K562 (cell line): Measurements from ENCODE around the gene DGCR8. TPM values are rescaled to one million over a fixed set of nuclear protein-coding genes. Genes with fewer than 3 reads are reported as not detected.

Experiments used
- DACH1 ChIP-seq: fragments of 450-650 bp; IDR thresholded peaks from 2 replicates; pipeline ENCODE4 v1.6.1; 2018; ENCODE audit not compliant: partially characterized antibody
- DIDO1 ChIP-seq: fragments of 450-650 bp; IDR thresholded peaks from 2 replicates; pipeline ENCODE4 v1.6.1; 2016; ENCODE audit warnings: low read depth, missing biosample characterization, missing genetic modification characterization
- ELF1 ChIP-seq: fragments of 200-800 bp; sonication (Bioruptor generic); IDR thresholded peaks from 2 replicates; pipeline ENCODE4 v1.6.1; 2016; ENCODE audit warnings: missing genetic modification characterization, missing compliant biosample characterization
- FOXK1 ChIP-seq: sonication (generic); formaldehyde crosslinking; IDR thresholded peaks from 2 replicates; pipeline ENCODE4 v1.8.0; 2022; ENCODE audit warnings: missing genetic modification reagents, mild to moderate bottlenecking, borderline replicate concordance
- MCM7 ChIP-seq, 2 experiments: fragments of 450-650 bp; IDR thresholded peaks; 2 replicates each; pipeline ENCODE4 v1.6.1; 2016 to 2018
- NR1H2 ChIP-seq: sonication (generic); formaldehyde crosslinking; IDR thresholded peaks from 2 replicates; pipeline ENCODE4 v1.4.0; 2020; ENCODE audit warnings: mild to moderate bottlenecking, missing genetic modification reagents
- POLR2A ChIP-seq: fragments of 450-650 bp; conservative IDR thresholded peaks from 2 replicates; pipeline ENCODE4 v1.6.1; 2016
- POLR2AphosphoS2 ChIP-seq: IDR thresholded peaks from 2 replicates; pipeline ENCODE4 v1.6.1; 2012; ENCODE audit warnings: low read length, improper control_type of control experiment
- RB1 ChIP-seq: fragments of 450-650 bp; IDR thresholded peaks from 2 replicates; pipeline ENCODE4 v1.6.1; 2017; ENCODE audit warnings: low read depth, mild to moderate bottlenecking
- SMAD3 ChIP-seq: fragments of 450-650 bp; formaldehyde crosslinking; conservative IDR thresholded peaks from 2 replicates; pipeline ENCODE4 v1.4.0; 2020; ENCODE audit warnings: mild to moderate bottlenecking
- SP1 ChIP-seq: sonication (generic); formaldehyde crosslinking; IDR thresholded peaks from 2 replicates; pipeline ENCODE4 v1.8.1; 2022; ENCODE audit warnings: mild to moderate bottlenecking, missing genetic modification reagents
- TAL1 ChIP-seq: fragments of 450-650 bp; IDR thresholded peaks from 2 replicates; pipeline ENCODE4 v1.6.1; 2016; ENCODE audit warnings: mild to moderate bottlenecking
- ZFP30 ChIP-seq: fragments of 250-450 bp; sonication (Bioruptor Pico); IDR thresholded peaks from 2 replicates; pipeline ENCODE4 v1.8.0; 2022; ENCODE audit warnings: moderate library complexity, mild to moderate bottlenecking, inconsistent platforms, borderline replicate concordance
- ZNF785 ChIP-seq: fragments of 250-450 bp; sonication (Bioruptor Pico); IDR thresholded peaks from 2 replicates; pipeline ENCODE4 v1.4.0; 2020; ENCODE audit warnings: mild to moderate bottlenecking
- polyA plus RNA-seq, 8 experiments: library from polyadenylated mRNA; depleted of rRNA in 4 of 8; stranded (reverse) in 5 of 8; unstranded in 3 of 8; fragments of >200 nt; fragmentation: Nextera tagmentation in 2 of 8; fragmentation: Illumina TruSeq in 1 of 8; extraction: Ambion mirVana in 2 of 8; extraction: Trizol in 1 of 8; gene quantifications; 2 replicates each; pipeline versions ENCODE4 v1.2.1 to v1.2.3, GENCODE V29; 2011 to 2014; ENCODE audit warnings: inconsistent platforms in 1 of 8, missing spikeins in 1 of 8
- total RNA-seq, 7 experiments: library from RNA; depleted of rRNA in 6 of 7; stranded (reverse); fragments of >200 nt in 6 of 7; fragmentation: Illumina TruSeq in 2 of 7; extraction: Trizol in 2 of 7; gene quantifications; 2 replicates each; pipeline versions ENCODE4 v1.2.1 to v1.2.3, GENCODE V29; 2011 to 2021; ENCODE audit warnings: low replicate concordance in 1 of 7
- TF ChIP-seq, protein P1 (sequence below): sonication (generic); formaldehyde crosslinking; IDR thresholded peaks from 2 replicates; pipeline ENCODE4 v1.8.0; 2022; ENCODE audit warnings: mild to moderate bottlenecking, missing genetic modification reagents, borderline replicate concordance
- TF ChIP-seq, protein P2 (sequence below): IDR thresholded peaks from 2 replicates; pipeline ENCODE4 v1.6.1; 2016; ENCODE audit warnings: missing genetic modification characterization, missing compliant biosample characterization
- TF ChIP-seq, protein P3 (sequence below): IDR thresholded peaks from 3 replicates; pipeline ENCODE4 v1.6.1; 2011; ENCODE audit warnings: borderline replicate concordance, mild to moderate bottlenecking; ENCODE audit not compliant: insufficient read length, insufficient read depth
- TF ChIP-seq, protein P4 (sequence below), 2 experiments: fragments of 450-650 bp in 1 of 2; sonication (generic) in 1 of 2; formaldehyde crosslinking in 1 of 2; IDR thresholded peaks in 1 of 2; conservative IDR thresholded peaks in 1 of 2; 2 replicates each; pipeline versions ENCODE4 v1.6.1 to v1.8.1; 2016 to 2023; ENCODE audit warnings: mild to moderate bottlenecking in 2 of 2, moderate library complexity in 2 of 2, inconsistent platforms in 1 of 2, missing genetic modification reagents in 1 of 2
- TF ChIP-seq, protein P5 (sequence below), 2 experiments: fragments of 150-350 bp in 1 of 2; IDR thresholded peaks; 2 replicates each; pipeline ENCODE4 v1.6.1; 2012 to 2016; ENCODE audit warnings: low read depth in 2 of 2, low read length in 2 of 2, mild to moderate bottlenecking in 1 of 2, moderate library complexity in 1 of 2

DGCR8 gene
- total and polyA plus RNA-seq, 9 of the 15 experiments (the other 6 are each of a cell fraction or from before 2014, with no cell fraction given): 5.9 to 144 (median 80.1) TPM

DNA sequence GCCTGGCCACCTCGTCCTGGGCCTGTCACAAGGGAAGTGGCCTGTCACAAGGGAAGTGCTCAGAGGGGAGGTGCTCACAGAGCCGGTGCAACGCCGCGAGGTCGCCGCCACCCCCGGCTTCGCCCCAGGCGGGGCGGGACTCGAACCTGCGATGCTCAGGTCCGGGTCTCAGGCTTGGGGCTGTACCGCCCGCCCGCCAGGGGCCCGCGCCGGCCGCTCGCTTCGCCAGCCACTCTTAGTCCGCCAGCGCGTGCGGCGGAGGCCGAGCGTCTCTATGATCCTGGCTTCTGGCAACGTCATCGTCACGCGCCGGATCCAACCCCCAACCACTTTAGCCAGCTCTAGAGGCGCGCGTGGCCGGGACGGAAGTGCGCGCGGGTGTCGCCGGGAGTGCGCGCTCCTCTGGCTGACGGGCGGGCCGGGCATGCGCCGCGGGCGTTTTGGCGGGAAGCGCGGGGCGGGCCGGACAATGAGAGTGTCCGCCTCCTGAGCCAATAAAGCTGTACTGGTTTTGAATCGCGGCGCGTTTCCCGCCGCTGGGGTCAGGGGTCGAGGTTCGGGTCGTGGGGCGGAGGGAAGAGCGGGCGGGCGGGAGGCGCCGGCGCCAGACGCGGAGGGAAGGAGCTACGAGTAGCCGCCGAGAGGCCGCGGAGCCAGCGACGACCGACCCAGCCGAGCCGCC is 37.1 kb downstream of the DGCR8 start, which contains the start of gene TRMT2A (continued):
- TF ChIP-seq, protein P1, sequence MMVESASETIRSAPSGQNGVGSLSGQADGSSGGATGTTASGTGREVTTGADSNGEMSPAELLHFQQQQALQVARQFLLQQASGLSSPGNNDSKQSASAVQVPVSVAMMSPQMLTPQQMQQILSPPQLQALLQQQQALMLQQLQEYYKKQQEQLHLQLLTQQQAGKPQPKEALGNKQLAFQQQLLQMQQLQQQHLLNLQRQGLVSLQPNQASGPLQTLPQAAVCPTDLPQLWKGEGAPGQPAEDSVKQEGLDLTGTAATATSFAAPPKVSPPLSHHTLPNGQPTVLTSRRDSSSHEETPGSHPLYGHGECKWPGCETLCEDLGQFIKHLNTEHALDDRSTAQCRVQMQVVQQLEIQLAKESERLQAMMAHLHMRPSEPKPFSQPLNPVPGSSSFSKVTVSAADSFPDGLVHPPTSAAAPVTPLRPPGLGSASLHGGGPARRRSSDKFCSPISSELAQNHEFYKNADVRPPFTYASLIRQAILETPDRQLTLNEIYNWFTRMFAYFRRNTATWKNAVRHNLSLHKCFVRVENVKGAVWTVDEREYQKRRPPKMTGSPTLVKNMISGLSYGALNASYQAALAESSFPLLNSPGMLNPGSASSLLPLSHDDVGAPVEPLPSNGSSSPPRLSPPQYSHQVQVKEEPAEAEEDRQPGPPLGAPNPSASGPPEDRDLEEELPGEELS: no peak
- TF ChIP-seq, protein P2, sequence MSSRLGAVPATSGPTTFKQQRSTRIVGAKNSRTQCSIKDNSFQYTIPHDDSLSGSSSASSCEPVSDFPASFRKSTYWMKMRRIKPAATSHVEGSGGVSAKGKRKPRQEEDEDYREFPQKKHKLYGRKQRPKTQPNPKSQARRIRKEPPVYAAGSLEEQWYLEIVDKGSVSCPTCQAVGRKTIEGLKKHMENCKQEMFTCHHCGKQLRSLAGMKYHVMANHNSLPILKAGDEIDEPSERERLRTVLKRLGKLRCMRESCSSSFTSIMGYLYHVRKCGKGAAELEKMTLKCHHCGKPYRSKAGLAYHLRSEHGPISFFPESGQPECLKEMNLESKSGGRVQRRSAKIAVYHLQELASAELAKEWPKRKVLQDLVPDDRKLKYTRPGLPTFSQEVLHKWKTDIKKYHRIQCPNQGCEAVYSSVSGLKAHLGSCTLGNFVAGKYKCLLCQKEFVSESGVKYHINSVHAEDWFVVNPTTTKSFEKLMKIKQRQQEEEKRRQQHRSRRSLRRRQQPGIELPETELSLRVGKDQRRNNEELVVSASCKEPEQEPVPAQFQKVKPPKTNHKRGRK (tag): no peak
- TF ChIP-seq TAL1 (no peak), DACH1 (no peak), POLR2A (peak; percentile 90), ELF1 (tag) (no peak), NR1H2 (CRISPR knock-in tag) (no peak), ZFP30 (no peak), DIDO1 (tag) (peak; percentile 97), SMAD3 (CRISPR knock-in tag) (peak; percentile 87; the same call in 1 of the 2 replicates), RB1 (no peak), SP1 (CRISPR knock-in tag) (no peak), ZNF785 (CRISPR knock-in tag) (no peak), POLR2AphosphoS2 (no peak), MCM7 (IDR thresholded peaks at IDR 0.05) (no peak), FOXK1 (no peak)
- TF ChIP-seq, protein P3, sequence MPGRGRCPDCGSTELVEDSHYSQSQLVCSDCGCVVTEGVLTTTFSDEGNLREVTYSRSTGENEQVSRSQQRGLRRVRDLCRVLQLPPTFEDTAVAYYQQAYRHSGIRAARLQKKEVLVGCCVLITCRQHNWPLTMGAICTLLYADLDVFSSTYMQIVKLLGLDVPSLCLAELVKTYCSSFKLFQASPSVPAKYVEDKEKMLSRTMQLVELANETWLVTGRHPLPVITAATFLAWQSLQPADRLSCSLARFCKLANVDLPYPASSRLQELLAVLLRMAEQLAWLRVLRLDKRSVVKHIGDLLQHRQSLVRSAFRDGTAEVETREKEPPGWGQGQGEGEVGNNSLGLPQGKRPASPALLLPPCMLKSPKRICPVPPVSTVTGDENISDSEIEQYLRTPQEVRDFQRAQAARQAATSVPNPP: no peak
- TF ChIP-seq, protein P4, sequence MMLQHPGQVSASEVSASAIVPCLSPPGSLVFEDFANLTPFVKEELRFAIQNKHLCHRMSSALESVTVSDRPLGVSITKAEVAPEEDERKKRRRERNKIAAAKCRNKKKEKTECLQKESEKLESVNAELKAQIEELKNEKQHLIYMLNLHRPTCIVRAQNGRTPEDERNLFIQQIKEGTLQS (IDR thresholded peaks at IDR 0.05): no peak
- TF ChIP-seq, protein P4 (CRISPR knock-in tag; conservative IDR thresholded peaks at IDR 0.05): peak; percentile 99
- TF ChIP-seq, protein P5, sequence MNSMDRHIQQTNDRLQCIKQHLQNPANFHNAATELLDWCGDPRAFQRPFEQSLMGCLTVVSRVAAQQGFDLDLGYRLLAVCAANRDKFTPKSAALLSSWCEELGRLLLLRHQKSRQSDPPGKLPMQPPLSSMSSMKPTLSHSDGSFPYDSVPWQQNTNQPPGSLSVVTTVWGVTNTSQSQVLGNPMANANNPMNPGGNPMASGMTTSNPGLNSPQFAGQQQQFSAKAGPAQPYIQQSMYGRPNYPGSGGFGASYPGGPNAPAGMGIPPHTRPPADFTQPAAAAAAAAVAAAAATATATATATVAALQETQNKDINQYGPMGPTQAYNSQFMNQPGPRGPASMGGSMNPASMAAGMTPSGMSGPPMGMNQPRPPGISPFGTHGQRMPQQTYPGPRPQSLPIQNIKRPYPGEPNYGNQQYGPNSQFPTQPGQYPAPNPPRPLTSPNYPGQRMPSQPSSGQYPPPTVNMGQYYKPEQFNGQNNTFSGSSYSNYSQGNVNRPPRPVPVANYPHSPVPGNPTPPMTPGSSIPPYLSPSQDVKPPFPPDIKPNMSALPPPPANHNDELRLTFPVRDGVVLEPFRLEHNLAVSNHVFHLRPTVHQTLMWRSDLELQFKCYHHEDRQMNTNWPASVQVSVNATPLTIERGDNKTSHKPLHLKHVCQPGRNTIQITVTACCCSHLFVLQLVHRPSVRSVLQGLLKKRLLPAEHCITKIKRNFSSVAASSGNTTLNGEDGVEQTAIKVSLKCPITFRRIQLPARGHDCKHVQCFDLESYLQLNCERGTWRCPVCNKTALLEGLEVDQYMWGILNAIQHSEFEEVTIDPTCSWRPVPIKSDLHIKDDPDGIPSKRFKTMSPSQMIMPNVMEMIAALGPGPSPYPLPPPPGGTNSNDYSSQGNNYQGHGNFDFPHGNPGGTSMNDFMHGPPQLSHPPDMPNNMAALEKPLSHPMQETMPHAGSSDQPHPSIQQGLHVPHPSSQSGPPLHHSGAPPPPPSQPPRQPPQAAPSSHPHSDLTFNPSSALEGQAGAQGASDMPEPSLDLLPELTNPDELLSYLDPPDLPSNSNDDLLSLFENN (IDR thresholded peaks at IDR 0.05; ENCODE audit: low read depth in 2 of 2, low read length in 2 of 2): peak in 1 of 2 experiments; percentile 81; a peak in 1 of 4 replicates
